Midbrain (tissue), 1 donor: ENCODE measurements around the gene KRTAP4-2.
"Not testable (repeated sequence)": the region's sequence is repeated elsewhere in the genome, so short reads cannot be mapped to it uniquely, and the experiment has no call there.

ENCODE experiments used
- DNase-seq: peaks from one replicate; lab custom pipeline; 2025; lab: John Stamatoyannopoulos, UW

The KRTAP4-2 gene

DNA sequence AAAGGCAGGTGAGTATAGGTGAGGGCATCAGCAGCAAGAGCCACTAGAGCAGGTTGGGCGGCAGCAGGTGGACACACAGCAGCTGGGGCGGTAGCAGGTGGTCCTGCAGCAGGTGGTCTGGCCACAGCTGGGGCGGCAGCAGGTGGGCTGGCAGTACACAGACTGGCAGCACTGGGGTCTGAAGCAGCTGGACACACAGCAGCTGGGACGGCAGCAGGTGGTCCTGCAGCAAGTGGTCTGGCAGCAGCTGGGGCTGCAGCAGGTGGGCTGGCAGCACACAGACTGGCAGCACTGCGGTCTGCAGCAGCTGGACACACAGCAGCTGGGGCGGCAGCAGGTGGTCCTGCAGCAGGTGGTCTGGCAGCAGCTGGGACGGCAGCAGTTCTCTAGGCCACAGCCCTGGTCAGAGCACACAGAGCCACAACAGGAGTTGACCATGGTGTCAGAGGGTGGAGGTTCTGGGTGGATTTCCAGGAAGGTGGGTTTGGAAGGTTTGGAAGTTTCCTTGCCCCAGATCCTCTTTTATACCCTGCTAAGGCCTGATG is at the start of gene KRTAP4-2:
KRTAP4-2 (minus strand) TSS at position 495 of the 545 bp plus-strand sequence; CDS start at position 438, 57 bp downstream.
- no peak for DNase-seq

DNA sequence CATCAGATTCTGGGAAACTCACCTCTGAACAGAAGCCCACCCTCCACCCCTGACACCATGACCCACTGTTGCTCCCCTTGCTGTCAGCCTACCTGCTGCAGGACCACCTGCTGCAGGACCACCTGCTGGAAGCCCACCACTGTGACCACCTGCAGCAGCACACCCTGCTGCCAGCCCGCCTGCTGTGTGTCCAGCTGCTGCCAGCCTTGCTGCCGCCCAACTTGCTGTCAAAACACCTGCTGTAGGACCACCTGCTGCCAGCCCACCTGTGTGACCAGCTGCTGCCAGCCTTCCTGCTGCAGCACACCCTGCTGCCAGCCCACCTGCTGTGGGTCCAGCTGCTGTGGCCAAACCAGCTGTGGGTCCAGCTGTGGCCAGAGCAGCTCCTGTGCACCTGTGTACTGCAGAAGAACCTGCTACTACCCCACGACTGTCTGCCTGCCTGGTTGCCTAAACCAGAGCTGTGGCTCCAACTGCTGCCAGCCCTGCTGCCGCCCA is 48.6 kb upstream of the KRTAP4-2 start, which contains the start of gene KRTAP9-2:
KRTAP9-2 (plus strand) TSS at position 51 of the 498 bp plus-strand sequence; CDS start at position 58, 7 bp downstream.
- DNase-seq: not testable (repeated sequence)

DNA sequence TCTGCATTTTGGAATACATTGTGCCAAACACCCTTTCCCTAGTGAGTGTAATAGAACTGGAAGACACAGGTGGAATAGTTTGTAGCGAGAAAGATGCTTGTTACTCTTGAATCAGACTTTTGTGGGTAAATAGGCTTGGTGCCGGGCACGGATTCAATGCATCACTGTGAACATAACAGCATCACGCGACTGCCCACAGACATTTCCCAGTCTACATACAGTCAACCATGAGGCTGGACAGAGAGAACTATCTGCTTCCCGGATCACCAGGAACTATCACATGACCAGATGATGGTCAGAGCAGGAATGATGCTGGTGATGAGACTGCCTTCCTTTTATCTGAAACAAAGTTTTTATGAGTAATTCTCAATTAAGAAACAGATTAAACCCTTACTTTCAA is 48.0 kb upstream of the KRTAP4-2 start:
- DNase-seq: no peak

DNA sequence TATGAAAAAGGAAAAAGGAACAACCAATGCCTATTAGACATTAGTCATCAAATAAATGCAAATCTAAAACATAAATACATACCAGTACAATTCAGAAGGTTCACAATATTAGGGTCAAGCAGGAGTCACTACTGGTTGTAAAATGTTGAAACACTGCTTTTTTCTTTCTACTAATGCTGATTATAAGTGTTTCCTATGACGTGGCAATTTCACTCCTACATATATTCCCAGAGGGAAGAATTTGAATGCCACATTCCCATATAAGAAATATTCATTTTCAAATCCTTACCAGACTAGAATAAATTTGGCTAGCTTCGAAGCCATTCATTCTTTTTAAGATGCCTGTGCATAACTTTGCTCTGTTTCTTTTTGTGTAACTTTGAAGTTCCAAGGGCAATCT is 45.8 kb upstream of the KRTAP4-2 start:
- no peak for DNase-seq

DNA sequence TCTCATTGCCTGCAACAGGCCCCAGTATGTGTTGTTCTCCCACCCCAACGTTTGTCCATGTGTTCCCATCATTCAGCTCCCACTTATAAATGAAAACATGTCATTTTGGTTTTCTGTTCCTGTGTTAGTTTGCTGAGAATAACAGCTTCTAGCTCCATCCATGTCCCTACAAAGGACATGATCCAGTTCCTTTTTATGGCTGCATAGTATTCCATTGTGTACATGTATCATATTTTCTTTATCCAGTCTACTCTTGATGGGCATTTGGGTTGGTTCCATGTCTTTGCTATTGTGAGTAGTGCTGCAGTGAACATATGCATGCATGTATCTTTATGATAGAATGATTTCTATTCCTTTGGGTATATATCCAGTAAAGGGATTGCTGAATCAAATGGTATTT is 37.7 kb upstream of the KRTAP4-2 start:
- no peak for DNase-seq

DNA sequence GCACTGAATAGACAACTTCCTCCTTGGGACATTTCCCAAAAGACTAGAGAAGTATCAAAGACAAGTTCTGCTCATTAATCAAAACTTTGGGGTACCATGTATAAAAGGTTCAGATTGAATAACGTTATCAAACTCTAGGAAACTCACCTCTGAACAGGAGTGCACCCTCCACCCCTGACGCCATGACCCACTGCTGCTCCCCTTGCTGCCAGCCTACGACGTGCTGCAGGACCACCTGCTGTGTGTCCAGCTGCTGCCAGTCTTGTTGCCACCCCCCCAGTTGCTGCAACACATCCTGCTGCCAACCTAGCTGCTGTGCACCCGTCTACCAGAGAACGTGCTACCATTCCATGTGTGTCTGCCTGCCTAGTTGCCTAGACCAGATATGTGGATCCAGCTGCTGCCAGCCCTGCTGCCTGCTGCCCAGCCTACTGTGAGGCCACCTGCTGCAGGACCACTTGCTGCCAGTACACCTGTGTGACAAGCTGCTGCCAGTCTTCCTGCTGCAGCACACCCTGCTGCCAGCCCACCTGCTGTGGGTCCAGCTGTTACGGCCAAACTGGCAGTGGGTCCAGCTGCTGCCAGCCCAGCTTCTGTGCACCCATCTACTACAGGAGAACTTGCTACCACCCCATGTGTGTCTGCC is 34.6 kb upstream of the KRTAP4-2 start:
- DNase-seq: no peak

DNA sequence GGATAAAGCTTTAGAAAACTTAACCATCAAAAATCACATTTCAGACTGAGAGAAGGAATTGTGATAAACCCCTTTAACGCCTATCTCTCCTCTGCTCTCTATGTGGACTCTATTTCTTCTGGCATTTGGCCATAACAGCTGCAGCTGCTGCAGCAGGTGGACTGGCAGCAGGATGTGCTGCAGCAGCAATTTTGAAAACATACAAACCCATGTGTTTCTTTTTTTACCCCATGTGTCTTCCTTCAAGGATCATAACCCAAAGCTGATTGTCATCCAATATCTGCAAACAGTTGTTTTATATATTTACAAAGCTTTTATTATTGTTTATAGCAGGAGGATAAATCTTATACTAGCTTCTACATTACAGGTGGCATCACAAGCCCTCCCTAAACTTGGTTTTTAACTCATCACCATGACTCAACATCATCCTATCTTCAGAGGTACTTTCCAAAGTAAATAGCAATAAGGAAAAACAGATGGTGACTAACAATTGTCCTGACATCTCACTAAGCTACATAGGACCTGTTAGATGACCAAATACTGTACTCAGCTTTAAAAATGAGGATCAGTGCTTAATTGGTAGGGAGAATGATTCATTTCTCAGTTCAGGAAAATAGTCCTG is 33.9 kb upstream of the KRTAP4-2 start:
- DNase-seq: no peak

DNA sequence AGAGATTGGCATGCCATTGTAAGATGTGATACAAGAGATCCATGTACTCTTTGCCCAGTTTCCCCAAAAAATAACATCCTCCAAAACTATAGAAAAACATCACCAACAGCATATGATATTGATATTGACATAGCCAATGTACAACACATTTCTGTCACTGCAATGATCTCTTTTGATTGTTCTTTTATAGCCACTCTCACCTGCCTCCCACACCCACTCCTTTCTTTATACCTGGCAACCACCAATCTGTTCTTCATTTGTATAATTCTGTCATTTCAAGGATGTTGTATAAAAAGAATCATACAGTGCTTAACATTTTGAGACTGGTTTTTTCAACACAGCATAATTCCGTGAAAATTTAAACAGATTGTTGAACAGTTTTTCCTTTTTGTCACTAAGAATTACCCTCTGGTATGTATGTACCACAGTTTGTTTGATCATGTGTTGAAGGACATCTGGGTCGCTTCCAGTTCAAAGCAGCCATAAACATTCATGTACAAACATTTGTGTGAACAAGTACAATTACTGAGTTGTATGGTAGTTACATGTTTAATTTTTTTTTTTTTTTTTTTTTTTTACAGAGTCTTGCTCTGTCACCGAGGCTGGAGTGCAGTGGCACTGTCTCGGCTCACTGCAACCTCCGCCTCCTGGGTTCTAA is 21.5 kb upstream of the KRTAP4-2 start:
- DNase-seq: no peak

DNA sequence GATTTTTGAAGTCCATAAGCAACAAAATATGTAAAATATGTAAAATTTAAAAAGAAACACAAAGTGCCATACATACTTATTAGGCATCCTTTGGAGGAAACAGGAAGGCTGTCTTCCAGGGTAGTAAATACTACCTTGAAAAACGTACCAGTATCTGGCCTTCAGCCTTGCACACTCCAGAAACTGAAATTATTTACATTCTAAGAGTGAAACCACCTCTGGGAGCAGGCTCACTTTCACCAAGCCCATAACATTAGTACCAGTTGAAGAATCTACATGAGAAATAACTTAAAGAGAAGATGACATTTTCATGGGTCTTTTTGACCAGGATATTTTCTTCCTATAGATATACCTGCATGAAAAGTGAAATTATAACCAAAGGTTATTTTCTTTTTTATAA is 18.0 kb upstream of the KRTAP4-2 start:
- DNase-seq: no peak

DNA sequence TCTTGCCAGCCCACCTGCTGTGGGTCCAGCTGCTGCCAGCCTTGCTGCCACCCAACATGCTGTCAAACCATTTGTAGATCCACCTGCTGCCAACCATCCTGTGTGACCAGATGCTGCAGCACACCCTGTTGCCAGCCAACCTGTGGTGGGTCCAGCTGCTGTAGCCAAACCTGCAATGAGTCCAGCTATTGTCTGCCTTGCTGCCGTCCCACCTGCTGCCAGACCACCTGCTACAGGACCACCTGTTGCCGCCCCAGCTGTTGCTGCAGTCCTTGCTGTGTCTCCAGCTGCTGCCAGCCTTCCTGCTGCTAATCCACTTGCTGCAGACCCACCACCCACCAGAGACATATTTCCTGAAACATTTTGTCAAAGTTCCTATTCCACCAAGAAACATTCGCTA is 12.3 kb upstream of the KRTAP4-2 start:
- DNase-seq: no peak

DNA sequence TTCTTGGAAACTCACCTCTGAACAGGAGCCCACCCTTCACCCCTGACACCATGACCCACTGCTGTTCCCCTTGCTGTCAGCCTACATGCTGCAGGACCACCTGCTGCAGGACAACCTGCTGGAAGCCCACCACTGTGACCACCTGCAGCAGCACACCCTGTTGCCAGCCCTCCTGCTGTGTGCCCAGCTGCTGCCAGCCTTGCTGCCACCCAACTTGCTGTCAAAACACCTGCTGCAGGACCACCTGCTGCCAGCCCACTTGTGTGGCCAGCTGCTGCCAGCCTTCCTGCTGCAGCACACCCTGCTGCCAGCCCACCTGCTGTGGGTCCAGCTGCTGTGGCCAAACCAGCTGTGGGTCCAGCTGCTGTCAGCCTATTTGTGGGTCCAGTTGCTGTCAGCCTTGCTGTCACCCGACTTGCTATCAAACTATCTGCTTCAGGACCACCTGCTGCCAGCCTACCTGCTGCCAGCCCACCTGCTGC is 11.9 kb upstream of the KRTAP4-2 start, which contains the start of gene KRTAP9-1:
KRTAP9-1 (plus strand) TSS at position 51 of the 482 bp plus-strand sequence; CDS start at position 51, 0 bp downstream.
- DNase-seq: not testable (repeated sequence)

DNA sequence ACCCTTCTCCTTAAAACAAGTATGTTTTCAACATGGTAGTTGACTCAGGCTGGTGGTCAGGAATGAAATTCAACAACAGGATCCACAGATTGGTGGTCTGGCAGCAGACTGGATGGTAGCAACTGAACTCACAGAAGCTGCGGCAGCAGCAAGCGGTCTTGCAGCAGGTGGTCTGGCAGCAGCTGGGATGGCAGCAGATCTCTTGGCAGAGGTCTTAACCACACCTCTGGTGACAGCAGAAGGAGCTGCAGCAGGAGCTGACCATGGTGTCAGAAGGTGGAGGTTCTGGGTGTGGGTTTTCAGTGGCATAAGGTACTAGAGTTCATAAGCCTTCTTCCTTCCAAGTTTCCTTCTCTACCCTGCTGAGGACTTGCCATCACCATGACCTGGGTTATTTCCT is 8.9 kb upstream of the KRTAP4-2 start:
- DNase-seq: no peak

DNA sequence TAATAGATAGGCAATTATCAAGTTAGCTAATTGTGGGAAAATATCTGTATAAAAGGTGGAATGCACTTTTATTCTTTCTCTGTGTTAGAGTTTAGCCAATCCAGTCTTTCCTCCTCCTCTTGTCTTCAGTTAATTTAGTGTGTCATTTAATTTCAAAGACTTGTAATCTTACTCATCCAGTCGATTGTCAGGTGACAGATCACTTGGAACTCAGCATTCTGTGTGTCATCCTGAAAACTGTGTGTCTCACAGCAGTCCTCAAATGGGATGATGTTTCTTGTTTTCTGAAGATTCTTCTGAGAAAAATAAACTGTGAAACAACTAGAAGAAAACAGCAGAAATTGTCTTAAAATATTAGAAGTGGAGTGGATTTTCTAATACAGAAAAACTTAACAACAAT is 7.0 kb upstream of the KRTAP4-2 start:
- DNase-seq: no peak

DNA sequence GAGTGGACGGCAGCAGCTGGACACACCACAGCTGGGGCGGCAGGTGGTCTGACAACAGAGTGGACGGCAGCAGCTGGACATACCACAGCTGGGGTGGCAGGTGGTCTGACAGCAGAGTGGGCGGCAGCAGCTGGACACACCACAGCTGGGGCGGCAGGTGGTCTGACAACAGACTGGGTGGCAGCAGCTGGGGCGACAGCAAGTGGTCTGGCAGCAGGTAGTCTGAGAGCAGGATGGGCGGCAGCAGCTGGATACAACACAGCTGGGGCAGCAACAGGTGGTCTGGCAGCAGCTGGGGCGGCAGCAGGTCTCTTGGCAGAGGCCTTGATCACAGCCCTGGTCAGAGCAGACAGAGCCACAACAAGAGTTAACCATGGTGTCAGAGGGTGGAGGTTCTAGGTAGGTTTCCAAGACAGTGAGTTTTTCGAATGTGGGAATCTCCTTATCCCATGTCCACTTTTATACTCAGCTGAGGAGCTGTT is 6.5 kb upstream of the KRTAP4-2 start, which contains the start of gene KRTAP4-1:
KRTAP4-1 (minus strand) TSS at position 432 of the 482 bp plus-strand sequence; CDS start at position 375, 57 bp downstream.
- no peak for DNase-seq

DNA sequence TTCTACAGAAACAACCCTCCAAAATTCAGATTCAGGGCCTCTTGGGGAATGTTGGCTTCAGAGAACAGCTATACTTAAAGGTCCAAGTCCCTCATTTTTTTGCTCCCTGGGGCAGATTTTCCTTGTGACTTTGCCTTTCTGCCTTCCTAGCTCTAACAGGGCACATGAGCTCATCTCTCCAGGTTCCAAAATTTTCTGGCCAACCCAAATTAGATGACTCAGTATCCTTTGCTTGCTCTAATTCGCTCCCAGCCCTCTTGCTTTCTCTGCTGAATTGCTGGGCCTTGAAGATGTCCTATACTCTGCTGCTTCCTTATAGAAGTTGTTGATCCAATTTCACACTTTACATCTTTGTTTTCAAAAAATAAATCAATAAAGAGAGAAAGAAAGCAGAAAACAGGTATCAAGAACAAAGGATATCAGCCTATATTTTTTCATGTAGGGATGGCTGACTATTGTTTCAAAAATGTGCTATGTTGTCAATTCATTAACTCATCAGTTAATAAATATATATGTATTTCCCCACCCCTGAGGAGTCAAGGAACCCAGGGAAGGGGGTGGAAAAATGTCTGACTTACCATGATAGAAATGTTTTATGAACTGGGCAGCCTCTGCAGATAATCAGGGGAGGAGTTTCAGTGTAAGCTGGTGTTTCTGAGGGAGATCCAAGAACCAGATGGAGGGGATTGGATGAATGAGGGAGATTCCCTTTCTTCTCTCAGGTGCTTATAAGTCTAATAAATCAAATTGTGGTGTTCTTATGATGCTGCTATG is 1.0 kb upstream of the KRTAP4-2 start:
- no peak for DNase-seq

DNA sequence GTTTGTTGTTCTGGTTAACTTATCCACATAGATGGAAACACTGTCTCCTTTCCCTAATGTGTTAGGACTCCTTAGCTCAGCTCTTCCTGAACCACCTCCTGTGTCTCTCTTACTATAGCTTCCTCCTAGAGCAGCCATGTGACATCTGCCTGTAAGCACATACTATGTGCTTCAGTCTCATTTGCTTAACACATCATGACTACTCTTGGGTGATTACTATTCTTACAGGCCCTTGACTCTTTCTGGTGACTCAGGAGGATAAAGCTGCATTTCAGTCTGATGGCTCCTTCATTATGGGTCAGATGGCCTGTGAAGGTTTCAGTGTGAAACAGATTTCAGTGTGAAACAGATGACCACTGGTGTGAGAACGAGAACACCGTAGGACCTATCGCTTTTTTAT is 320 bp upstream of the KRTAP4-2 start:
- no peak for DNase-seq

DNA sequence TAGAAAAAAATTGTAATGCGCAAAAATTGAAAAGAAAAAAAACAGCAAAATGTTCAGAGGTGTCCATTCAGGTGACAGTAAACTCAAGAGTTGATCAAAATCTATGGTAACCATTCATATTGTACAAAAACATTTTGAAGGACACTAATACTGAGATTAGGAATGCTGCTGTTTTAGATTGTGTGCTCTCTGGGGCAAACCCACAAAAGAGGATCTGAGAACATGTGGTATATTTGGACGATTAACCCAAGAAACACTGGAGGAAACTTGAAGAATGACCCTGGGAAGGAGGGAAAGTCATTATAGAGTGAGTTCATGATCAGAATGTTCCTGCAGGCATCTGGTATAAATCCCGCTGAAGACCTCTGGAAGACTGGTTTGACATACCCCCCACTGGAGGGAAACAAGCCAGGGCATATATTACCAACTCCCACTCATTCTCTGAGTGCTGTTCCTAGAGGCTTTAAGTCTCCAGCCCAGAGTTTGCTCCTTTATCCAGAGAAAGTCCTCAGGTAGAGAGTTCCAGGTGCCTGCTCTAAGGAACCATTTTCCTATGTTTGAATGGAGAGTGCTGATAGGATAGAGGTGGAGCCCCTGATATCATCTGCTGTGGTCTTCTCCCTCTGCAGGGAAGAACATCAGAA is 1.2 kb downstream of the KRTAP4-2 start:
- DNase-seq: no peak

DNA sequence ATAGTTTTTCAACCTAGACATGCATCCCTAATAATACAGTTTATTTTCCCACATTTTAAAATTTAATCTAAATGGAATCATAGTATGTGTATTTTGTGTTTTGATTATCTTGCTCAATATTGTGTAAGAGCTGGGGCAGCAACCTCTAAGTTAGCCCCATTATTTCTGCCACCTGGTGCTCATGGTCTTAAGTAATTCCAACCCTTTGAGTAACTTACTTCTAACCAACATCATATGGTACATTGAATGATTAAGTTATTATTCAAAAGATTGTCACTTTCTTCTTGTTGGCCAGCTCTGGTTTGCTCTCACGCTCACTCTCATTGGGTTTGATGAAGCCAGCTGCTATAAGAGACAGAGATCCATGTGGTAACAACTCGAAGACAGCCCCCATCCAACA is 6.1 kb downstream of the KRTAP4-2 start:
- no peak for DNase-seq

DNA sequence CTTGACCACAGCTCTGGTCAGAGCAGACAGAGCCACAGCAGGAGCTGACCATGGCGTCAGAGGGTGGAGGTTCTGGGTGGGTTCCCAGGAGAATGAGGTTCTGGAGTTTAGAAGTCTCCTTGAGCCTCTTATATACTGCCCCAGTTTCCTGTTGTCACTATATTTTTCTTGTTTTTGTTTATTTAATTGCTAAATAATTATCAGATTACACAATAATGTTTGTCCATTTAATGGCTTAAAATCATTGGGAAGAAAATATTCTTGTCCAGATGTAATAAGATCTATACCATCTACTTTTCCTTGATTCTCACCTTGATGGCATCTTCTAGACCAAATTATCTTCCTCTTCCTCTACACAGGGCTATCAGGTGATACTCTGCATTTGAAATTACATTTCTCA is 9.9 kb downstream of the KRTAP4-2 start, which contains the start of gene KRTAP4-3:
KRTAP4-3 (minus strand) TSS at position 101 of the 400 bp plus-strand sequence; CDS start at position 52, 49 bp downstream.
- no peak for DNase-seq

DNA sequence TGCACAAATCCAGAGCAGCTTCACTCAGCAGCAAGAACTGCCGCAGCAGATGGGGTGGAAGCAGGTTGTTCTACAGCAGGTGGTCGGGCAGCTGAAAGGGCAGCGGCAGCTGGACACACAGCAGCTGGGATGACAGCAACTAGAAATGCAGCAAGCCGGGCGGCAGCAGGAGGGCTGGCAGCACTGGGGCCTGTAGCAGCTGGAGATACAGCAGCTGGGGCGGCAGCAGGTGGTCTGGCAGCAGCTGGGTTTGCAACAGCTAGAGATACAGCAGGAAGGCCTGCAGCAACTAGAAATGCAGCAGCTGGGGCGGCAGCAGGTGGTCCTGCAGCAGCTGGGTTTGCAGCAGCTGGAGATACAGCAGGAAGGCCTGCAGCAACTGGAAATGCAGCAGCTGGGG is 10.5 kb downstream of the KRTAP4-2 start:
- no peak for DNase-seq

DNA sequence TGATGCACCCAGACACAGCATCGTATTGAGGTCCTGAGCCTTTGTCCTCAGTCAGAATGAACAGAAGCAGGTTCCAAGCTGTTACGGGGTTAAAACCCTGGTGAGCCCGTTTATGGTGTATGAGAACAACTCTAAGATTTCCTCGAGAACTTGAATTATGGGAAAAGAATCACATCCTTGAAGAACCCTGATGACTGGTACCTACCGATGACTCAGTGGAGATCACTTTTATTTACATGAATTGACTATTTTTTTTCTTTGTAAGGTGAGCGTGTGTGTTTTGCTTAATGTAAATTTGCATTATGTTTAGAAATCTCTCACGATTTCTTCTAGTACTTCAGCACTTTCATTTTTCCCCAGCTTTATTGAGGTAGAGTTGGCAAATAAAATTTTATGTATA is 14.2 kb downstream of the KRTAP4-2 start:
- DNase-seq: no peak
